Stimulated activated CD4-positive, alpha-beta T cell treated with anti-CD3 and anti-CD28 coated beads, Interleukin-1b, Interleukin-23, amount 100 ng/mL, for 4 hours (primary cell): ENCODE results near the gene RAB22A.

Source experiments
- DNase-seq, 2 donors: peaks; one replicate each; pipeline ENCODE4 v3.0.0-alpha.2; 2020; ENCODE audit warnings: low read depth in 2 of 2

Gene RAB22A

GRCh38 chr20:58303547-58303946, 6.0 kb upstream of the RAB22A start:
- no peak for DNase-seq

GRCh38 chr20:58305061-58305460, 4.5 kb upstream of the RAB22A start:
- no peak for DNase-seq

- DNase-seq: peak in 1 of 2 donors; percentile 57
These were observed 2.9 kb upstream of the RAB22A start for GRCh38 chr20:58306421-58307261.

GRCh38 chr20:58307270-58307669, 2.2 kb upstream of the RAB22A start:
- no peak for DNase-seq

- DNase-seq: no peak
These were observed 1.2 kb upstream of the RAB22A start for GRCh38 chr20:58308290-58308679.

- DNase-seq: no peak
These were observed 611 bp upstream of the RAB22A start for GRCh38 chr20:58308680-58309527.

- no peak for DNase-seq
These were observed 822 bp downstream of the RAB22A start for GRCh38 chr20:58310291-58310782.

GRCh38 chr20:58312836-58313235, 3.3 kb downstream of the RAB22A start:
- no peak for DNase-seq

GRCh38 chr20:58313396-58313795, 3.9 kb downstream of the RAB22A start:
- no peak for DNase-seq

GRCh38 chr20:58321205-58321604, 11.7 kb downstream of the RAB22A start:
- no peak for DNase-seq

- DNase-seq: no peak
These were observed 12.6 kb downstream of the RAB22A start for GRCh38 chr20:58322083-58322482.

GRCh38 chr20:58325912-58326311, 16.4 kb downstream of the RAB22A start:
- no peak for DNase-seq

GRCh38 chr20:58327211-58327610, 17.7 kb downstream of the RAB22A start:
- no peak for DNase-seq

- no peak for DNase-seq
These were observed 19.3 kb downstream of the RAB22A start for GRCh38 chr20:58328836-58329235.

- DNase-seq: no peak
These were observed 20.2 kb downstream of the RAB22A start for GRCh38 chr20:58329711-58330110.

GRCh38 chr20:58330249-58330648, 20.7 kb downstream of the RAB22A start:
- DNase-seq: no peak

GRCh38 chr20:58330687-58331086, 21.2 kb downstream of the RAB22A start:
- no peak for DNase-seq

- no peak for DNase-seq
These were observed 22.5 kb downstream of the RAB22A start for GRCh38 chr20:58331961-58332551.

GRCh38 chr20:58339741-58340140, 30.2 kb downstream of the RAB22A start:
- no peak for DNase-seq

GRCh38 chr20:58340151-58340550, 30.6 kb downstream of the RAB22A start:
- no peak for DNase-seq

- DNase-seq: no peak
These were observed 31.3 kb downstream of the RAB22A start for GRCh38 chr20:58340853-58341252.
